ENCODE data around the gene MGAT5.

MGAT5 gene

GRCh38 chr2:134421556-134422328 lies 167.9 kb downstream of the MGAT5 start:
- DNase-seq (ENCODE audit: low spot score) = no peak

GRCh38 chr2:134425724-134426496 lies 172.0 kb downstream of the MGAT5 start:
- DNase-seq (ENCODE audit: low spot score) = no peak

GRCh38 chr2:134426721-134427120 lies 172.8 kb downstream of the MGAT5 start:
- DNase-seq (ENCODE audit: low spot score) = no peak

GRCh38 chr2:134429886-134430285 lies 176.0 kb downstream of the MGAT5 start:
- DNase-seq (ENCODE audit: low spot score) = no peak

- no peak for DNase-seq (ENCODE audit: low spot score)
These were observed 178.1 kb downstream of the MGAT5 start for GRCh38 chr2:134431838-134432434.

GRCh38 chr2:134432435-134432883 lies 178.6 kb downstream of the MGAT5 start:
- no peak for DNase-seq (ENCODE audit: low spot score)

- no peak for DNase-seq (ENCODE audit: low spot score)
These were observed 179.6 kb downstream of the MGAT5 start for GRCh38 chr2:134433469-134433868.

- DNase-seq (ENCODE audit: low spot score) = no peak
These were observed 180.1 kb downstream of the MGAT5 start for GRCh38 chr2:134433979-134434378.

GRCh38 chr2:134435505-134435904 lies 181.6 kb downstream of the MGAT5 start:
- no peak for DNase-seq (ENCODE audit: low spot score)

GRCh38 chr2:134435936-134436335 lies 182.1 kb downstream of the MGAT5 start:
- DNase-seq (ENCODE audit: low spot score) = no peak

GRCh38 chr2:134436706-134437105 lies 182.8 kb downstream of the MGAT5 start:
- no peak for DNase-seq (ENCODE audit: low spot score)

GRCh38 chr2:134438371-134438770 lies 184.5 kb downstream of the MGAT5 start:
- no peak for DNase-seq (ENCODE audit: low spot score)

- no peak for DNase-seq (ENCODE audit: low spot score)
These were observed 186.6 kb downstream of the MGAT5 start for GRCh38 chr2:134440336-134440909.

GRCh38 chr2:134441153-134441863 lies 187.4 kb downstream of the MGAT5 start:
- DNase-seq (ENCODE audit: low spot score) = no peak

GRCh38 chr2:134443814-134444480 lies 190.1 kb downstream of the MGAT5 start:
- no peak for DNase-seq (ENCODE audit: low spot score)

GRCh38 chr2:134445116-134445515 lies 191.2 kb downstream of the MGAT5 start:
- no peak for DNase-seq (ENCODE audit: low spot score)

GRCh38 chr2:134445985-134446382 lies 192.1 kb downstream of the MGAT5 start:
- no peak for DNase-seq (ENCODE audit: low spot score)

- no peak for DNase-seq (ENCODE audit: low spot score)
These were observed 192.6 kb downstream of the MGAT5 start for GRCh38 chr2:134446383-134447017.

GRCh38 chr2:134447669-134448068 lies 193.8 kb downstream of the MGAT5 start:
- DNase-seq (ENCODE audit: low spot score) = no peak

- DNase-seq (ENCODE audit: low spot score) = no peak
These were observed 194.8 kb downstream of the MGAT5 start for GRCh38 chr2:134448650-134449049.

- no peak for DNase-seq (ENCODE audit: low spot score)
These were observed 195.3 kb downstream of the MGAT5 start for GRCh38 chr2:134449157-134449556.

Data from germinal center (tissue), 1 donor.